HEK293 (cell line): Measurements from ENCODE around the gene NFS1.

Experiments
- CTCF ChIA-PET: fragments of 350-600 bp; formaldehyde crosslinking; extraction: SDS; loops from one replicate; lab custom pipeline; 2021; ENCODE audit warnings: antibody characterized with exemption; lab: Yijun Ruan, JAX
- POLR2A ChIA-PET: fragments of 300-600 bp; formaldehyde crosslinking; extraction: SDS; loops from one replicate; lab custom pipeline; 2020; ENCODE audit warnings: antibody characterized with exemption, inconsistent platforms; lab: Yijun Ruan, JAX
- H3K27ac ChIP-seq: fragments of 200-500 bp; sonication (Bioruptor generic); 2 replicates; pipeline ENCODE4 v1.5.1; 2014; ENCODE audit warnings: low read depth, low read length, control low read depth, inconsistent platforms; ENCODE audit errors: extremely low read depth
- H3K36me3 ChIP-seq, 2 experiments: fragments of 200-500 bp in 1 of 2; sonication (Bioruptor generic) in 1 of 2; 1 replicate in 1 of 2; 2 replicates in 1 of 2; pipeline ENCODE4 v1.5.1; 2014 to 2017; ENCODE audit warnings: inconsistent platforms in 2 of 2, low read length in 2 of 2; ENCODE audit not compliant: control insufficient read depth in 2 of 2, insufficient read depth in 1 of 2
- H3K4me1 ChIP-seq: fragments of 200-500 bp; sonication (Bioruptor generic); 2 replicates; pipeline ENCODE4 v1.5.1; 2014; ENCODE audit warnings: mild to moderate bottlenecking, low read length, inconsistent platforms; ENCODE audit not compliant: control insufficient read depth, insufficient read depth
- H3K4me3 ChIP-seq: 2 replicates; pipeline ENCODE4 v1.5.1; 2011; ENCODE audit warnings: low read depth, mild to moderate bottlenecking, control low read depth, low read length, moderate library complexity
- H3K9me3 ChIP-seq: fragments of 200-500 bp; sonication (Bioruptor generic); 2 replicates; pipeline ENCODE4 v1.5.1; 2014; ENCODE audit warnings: low read depth, low read length, inconsistent platforms; ENCODE audit not compliant: control insufficient read depth, insufficient read depth
- KLF17 ChIP-seq: fragments of 450-650 bp; formaldehyde crosslinking; IDR thresholded peaks from 2 replicates; pipeline ENCODE4 v1.5.1; 2016; ENCODE audit warnings: missing biosample characterization, missing genetic modification characterization
- PRDM1 ChIP-seq: fragments of 450-650 bp; formaldehyde crosslinking; IDR thresholded peaks from 2 replicates; pipeline ENCODE4; 2016; ENCODE audit warnings: missing biosample characterization, missing genetic modification characterization
- PRDM2 ChIP-seq: fragments of 450-650 bp; formaldehyde crosslinking; IDR thresholded peaks from 2 replicates; pipeline ENCODE4 v1.5.1; 2016; ENCODE audit warnings: missing biosample characterization, missing genetic modification characterization, borderline replicate concordance
- REST ChIP-seq: fragments of 450-650 bp; formaldehyde crosslinking; IDR thresholded peaks from 2 replicates; pipeline ENCODE4 v1.5.1; 2016; ENCODE audit warnings: missing biosample characterization, missing genetic modification characterization
- TCF7L2 ChIP-seq: IDR thresholded peaks from 2 replicates; pipeline ENCODE4 v1.6.1; 2011; ENCODE audit warnings: low read depth, mild to moderate bottlenecking, inconsistent platforms, low read length, moderate library complexity, borderline replicate concordance
- TSHZ1 ChIP-seq: fragments of 450-650 bp; formaldehyde crosslinking; IDR thresholded peaks from 2 replicates; pipeline ENCODE4 v1.5.1; 2016; ENCODE audit warnings: missing biosample characterization, missing genetic modification characterization, borderline replicate concordance
- YY2 ChIP-seq: fragments of 450-650 bp; formaldehyde crosslinking; IDR thresholded peaks from 2 replicates; pipeline ENCODE4 v1.5.1; 2016; ENCODE audit warnings: missing biosample characterization, missing genetic modification characterization
- ZNF132 ChIP-seq: fragments of 450-650 bp; formaldehyde crosslinking; IDR thresholded peaks from 2 replicates; pipeline ENCODE4 v1.5.1; 2017; ENCODE audit warnings: missing biosample characterization, missing genetic modification characterization, borderline replicate concordance
- ZNF157 ChIP-seq: fragments of 450-650 bp; formaldehyde crosslinking; IDR thresholded peaks from 2 replicates; pipeline ENCODE4 v1.5.1; 2016; ENCODE audit warnings: missing biosample characterization, missing genetic modification characterization
- ZNF175 ChIP-seq: fragments of 450-650 bp; formaldehyde crosslinking; IDR thresholded peaks from 2 replicates; pipeline ENCODE4 v1.5.1; 2016; ENCODE audit warnings: missing biosample characterization, missing genetic modification characterization
- ZNF223 ChIP-seq: fragments of 450-650 bp; formaldehyde crosslinking; IDR thresholded peaks from 2 replicates; pipeline ENCODE4 v1.5.1; 2016; ENCODE audit warnings: missing biosample characterization, missing genetic modification characterization
- ZNF48 ChIP-seq: fragments of 450-650 bp; formaldehyde crosslinking; IDR thresholded peaks from 2 replicates; pipeline ENCODE4 v1.5.1; 2016; ENCODE audit warnings: missing biosample characterization, missing genetic modification characterization
- ZNF521 ChIP-seq: fragments of 450-650 bp; formaldehyde crosslinking; IDR thresholded peaks from 2 replicates; pipeline ENCODE4 v1.5.1; 2017; ENCODE audit warnings: missing biosample characterization, mild to moderate bottlenecking, missing genetic modification characterization
- ZNF549 ChIP-seq: fragments of 450-650 bp; IDR thresholded peaks from 2 replicates; pipeline ENCODE4 v1.5.1; 2018; ENCODE audit warnings: missing biosample characterization, missing genetic modification characterization, mild to moderate bottlenecking, inconsistent platforms, moderate library complexity
- ZNF555 ChIP-seq: fragments of 450-650 bp; formaldehyde crosslinking; conservative IDR thresholded peaks from 2 replicates; pipeline ENCODE4 v1.5.1; 2017; ENCODE audit warnings: missing biosample characterization, mild to moderate bottlenecking, missing genetic modification characterization, inconsistent platforms
- ZNF645 ChIP-seq: fragments of 450-650 bp; formaldehyde crosslinking; IDR thresholded peaks from 2 replicates; pipeline ENCODE4; 2016; ENCODE audit warnings: missing biosample characterization, missing genetic modification characterization
- ZNF654 ChIP-seq: fragments of 450-650 bp; formaldehyde crosslinking; IDR thresholded peaks from 2 replicates; pipeline ENCODE4 v1.5.1; 2016; ENCODE audit warnings: low read depth, missing biosample characterization, missing genetic modification characterization
- ZNF692 ChIP-seq: fragments of 450-650 bp; formaldehyde crosslinking; IDR thresholded peaks from 2 replicates; pipeline ENCODE4 v1.5.1; 2016; ENCODE audit warnings: missing biosample characterization, missing genetic modification characterization
- ZNF791 ChIP-seq: fragments of 450-650 bp; formaldehyde crosslinking; IDR thresholded peaks from 2 replicates; pipeline ENCODE4 v1.5.1; 2016; ENCODE audit warnings: missing biosample characterization, missing genetic modification characterization

NFS1 gene

GRCh38 chr20:35681960-35682359 is 17.2 kb downstream of the NFS1 start (continued):
- TF ChIP-seq ZNF692 (tag by site-specific recombination) (no peak), ZNF175 (tag by site-specific recombination) (no peak), PRDM1 (tag by site-specific recombination) (no peak), ZNF223 (no peak), ZNF555 (no peak), ZNF654 (tag by site-specific recombination) (no peak), REST (tag by site-specific recombination) (no peak), ZNF157 (tag by site-specific recombination) (no peak), PRDM2 (no peak), YY2 (tag by site-specific recombination) (no peak), ZNF791 (tag by site-specific recombination) (no peak)
- TF ChIP-seq, all 188 proteins: peak for 0

GRCh38 chr20:35680452-35681183 is 18.5 kb downstream of the NFS1 start:
- no peaks in the 10 kb centered on the region for H3K4me1 ChIP-seq
- ChIA-PET CTCF (interaction anchor here (0.7 kb wide), 1 partner anchor 52 kb away, joined by 3 read pairs; no protein-coding TSS in a partner anchor), POLR2A (interaction anchor here (0.7 to 1.6 kb wide), 2 partner anchors 17 to 201 kb away, joined by 3 to 6 read pairs; partner anchors contain the start of genes CPNE1 and RBM12)
- H3K27ac ChIP-seq, result no peak overlapping the region
- no peaks in the 10 kb centered on the region for H3K9me3 ChIP-seq
- H3K4me3 ChIP-seq, result no peak overlapping the region
- H3K36me3 ChIP-seq, result peaks cover 0 to 11% of the 10 kb centered on the region in 2 experiments; a peak in 2 of 3 replicates
- TF ChIP-seq ZNF48 (tag by site-specific recombination) (no peak), TSHZ1 (no peak), KLF17 (no peak), ZNF521 (no peak), TCF7L2 (no peak), ZNF132 (tag by site-specific recombination) (no peak), ZNF549 (tag by site-specific recombination) (no peak), ZNF645 (tag by site-specific recombination) (no peak)
